Activated CD8-positive, alpha-beta T cell treated with anti-CD3 and anti-CD28 coated beads for 36 hours (primary cell): ENCODE measurements around the gene EDARADD. TPM values are rescaled to one million over a fixed set of nuclear protein-coding genes. Genes with fewer than 3 reads are reported as not detected.

Source experiments
- ATAC-seq: fragments of 200-7000 bp; cut with Tn5 transposase; one replicate; pipeline ENCODE4 v1.10.0; 2021; ENCODE audit warnings: mild to moderate bottlenecking, moderate library complexity
- CTCF ChIA-PET: fragments of 350-600 bp; sonication (Branson Sonifier 250); formaldehyde crosslinking; loops from one replicate; lab custom pipeline; 2021; ENCODE audit warnings: antibody characterized with exemption; lab: Charles Lee
- POLR2A ChIA-PET: fragments of 350-600 bp; sonication (Branson Sonifier 250); formaldehyde crosslinking; loops from one replicate; lab custom pipeline; 2021; ENCODE audit warnings: antibody characterized with exemption; lab: Charles Lee
- DNase-seq: peaks from one replicate; pipeline ENCODE4 v3.0.0-alpha.2; 2020
- H3K27ac Mint-ChIP-seq: one replicate; pipeline ENCODE4 v1.8.0; 2021; ENCODE audit warnings: mild to moderate bottlenecking, mixed read lengths
- H3K27me3 Mint-ChIP-seq: one replicate; pipeline ENCODE4 v1.8.0; 2021; ENCODE audit warnings: mixed read lengths
- H3K36me3 Mint-ChIP-seq: one replicate; pipeline ENCODE4 v1.8.0; 2021; ENCODE audit warnings: low read depth, mixed read lengths
- H3K4me1 Mint-ChIP-seq: one replicate; pipeline ENCODE4 v1.8.0; 2021; ENCODE audit warnings: low read depth, mixed read lengths
- H3K4me3 Mint-ChIP-seq: one replicate; pipeline ENCODE4 v1.8.0; 2021; ENCODE audit warnings: mild to moderate bottlenecking, moderate library complexity, mixed read lengths
- H3K9me3 Mint-ChIP-seq: one replicate; pipeline ENCODE4 v1.8.0; 2021; ENCODE audit warnings: mixed read lengths
- intact Hi-C: fragments of 100-400 bp; cut with micrococcal nuclease; formaldehyde crosslinking; loops from one replicate; pipeline ENCODE4 v1.10.0; 2022
- total RNA-seq, 2 experiments: library from RNA; stranded (reverse); gene quantifications; one replicate each; pipeline ENCODE4 v1.2.3, GENCODE V29; 2021
- TF ChIP-seq, protein P1 (sequence below): fragments of 200-600 bp; IDR thresholded peaks from one replicate; pipeline ENCODE4 v1.8.0; 2022; ENCODE audit warnings: antibody characterized with exemption, mild to moderate bottlenecking

The EDARADD gene
- total RNA-seq, 2 experiments from 2014 or later, result 1.7 to 3.0 TPM

DNA sequence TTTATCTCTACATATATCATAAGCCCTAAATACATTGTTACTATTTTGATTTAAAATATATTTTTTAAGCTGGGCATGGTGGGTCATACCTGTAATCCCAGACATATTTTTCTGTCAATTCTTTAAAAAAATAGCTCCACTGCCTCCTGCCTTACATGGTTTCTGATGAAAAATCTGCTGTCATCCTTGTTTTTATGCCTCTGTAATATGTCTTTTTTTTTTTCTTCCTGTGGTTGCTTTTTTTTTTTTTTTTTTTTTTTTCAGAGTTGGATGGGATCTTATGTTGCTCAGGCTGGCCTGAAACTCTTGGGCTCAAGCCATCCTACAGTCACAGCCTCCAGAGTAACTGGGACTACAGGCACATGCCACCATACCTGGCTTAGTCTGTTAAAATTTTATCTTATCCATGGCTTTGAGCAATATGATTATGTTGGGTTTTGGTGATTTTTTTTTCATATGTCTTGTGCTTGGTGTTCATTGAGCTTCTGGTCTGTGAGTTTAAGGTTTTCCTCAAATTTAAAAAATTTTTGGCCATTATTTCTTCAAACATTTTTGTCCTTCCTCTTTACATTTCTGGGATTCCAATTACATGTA lies 12.4 kb upstream of the EDARADD start:
- DNase-seq, result no peak
- H3K4me1 Mint-ChIP-seq, result no peaks in the 10 kb centered on the region
- POLR2A ChIA-PET, result no interaction called here

DNA sequence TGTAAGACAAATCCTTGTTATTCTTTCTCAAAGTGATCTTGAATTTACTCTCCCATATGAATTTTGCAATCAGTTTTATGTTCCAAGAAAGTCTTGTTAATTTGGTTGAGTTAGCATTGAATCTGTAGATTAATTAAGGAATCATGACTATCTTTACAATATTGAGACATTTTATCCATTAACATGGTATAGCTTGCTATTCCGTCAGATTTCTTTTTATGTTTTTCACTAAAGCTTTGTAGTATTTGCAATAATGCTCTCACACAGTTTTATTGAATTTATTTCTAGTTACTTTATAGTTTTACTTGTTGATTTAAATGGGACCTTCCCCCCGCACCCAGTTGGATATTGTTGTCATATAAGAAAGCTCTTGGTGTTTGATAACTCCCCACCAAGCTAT lies 5.8 kb upstream of the EDARADD start:
- TF ChIP-seq, protein P1, sequence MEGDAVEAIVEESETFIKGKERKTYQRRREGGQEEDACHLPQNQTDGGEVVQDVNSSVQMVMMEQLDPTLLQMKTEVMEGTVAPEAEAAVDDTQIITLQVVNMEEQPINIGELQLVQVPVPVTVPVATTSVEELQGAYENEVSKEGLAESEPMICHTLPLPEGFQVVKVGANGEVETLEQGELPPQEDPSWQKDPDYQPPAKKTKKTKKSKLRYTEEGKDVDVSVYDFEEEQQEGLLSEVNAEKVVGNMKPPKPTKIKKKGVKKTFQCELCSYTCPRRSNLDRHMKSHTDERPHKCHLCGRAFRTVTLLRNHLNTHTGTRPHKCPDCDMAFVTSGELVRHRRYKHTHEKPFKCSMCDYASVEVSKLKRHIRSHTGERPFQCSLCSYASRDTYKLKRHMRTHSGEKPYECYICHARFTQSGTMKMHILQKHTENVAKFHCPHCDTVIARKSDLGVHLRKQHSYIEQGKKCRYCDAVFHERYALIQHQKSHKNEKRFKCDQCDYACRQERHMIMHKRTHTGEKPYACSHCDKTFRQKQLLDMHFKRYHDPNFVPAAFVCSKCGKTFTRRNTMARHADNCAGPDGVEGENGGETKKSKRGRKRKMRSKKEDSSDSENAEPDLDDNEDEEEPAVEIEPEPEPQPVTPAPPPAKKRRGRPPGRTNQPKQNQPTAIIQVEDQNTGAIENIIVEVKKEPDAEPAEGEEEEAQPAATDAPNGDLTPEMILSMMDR, result no peak
- ChIA-PET CTCF (no interaction called here), POLR2A (no interaction called here)
- Mint-ChIP-seq H3K27me3 (peaks cover 20% of the 10 kb centered on the region), H3K36me3 (no peaks in the 10 kb centered on the region), H3K9me3 (no peaks in the 10 kb centered on the region), H3K27ac (no peak overlapping the region), H3K4me1 (peaks cover 2% of the 10 kb centered on the region), H3K4me3 (no peak overlapping the region)
- ATAC-seq, result no peak
- no peak for DNase-seq
- intact Hi-C loops, result no loop called here

More for the DNA sequence above, 12.4 kb upstream of the EDARADD start:
- no peak for ATAC-seq
- no peaks in the 10 kb centered on the region for H3K36me3 Mint-ChIP-seq
- H3K4me3 Mint-ChIP-seq, result no peak overlapping the region
- CTCF ChIA-PET, result no interaction called here
- intact Hi-C loops, result no loop called here
- TF ChIP-seq, protein P1, result no peak
- H3K27ac Mint-ChIP-seq, result no peak overlapping the region
- H3K9me3 Mint-ChIP-seq, result peaks cover 11% of the 10 kb centered on the region
- peaks cover 4% of the 10 kb centered on the region for H3K27me3 Mint-ChIP-seq

DNA sequence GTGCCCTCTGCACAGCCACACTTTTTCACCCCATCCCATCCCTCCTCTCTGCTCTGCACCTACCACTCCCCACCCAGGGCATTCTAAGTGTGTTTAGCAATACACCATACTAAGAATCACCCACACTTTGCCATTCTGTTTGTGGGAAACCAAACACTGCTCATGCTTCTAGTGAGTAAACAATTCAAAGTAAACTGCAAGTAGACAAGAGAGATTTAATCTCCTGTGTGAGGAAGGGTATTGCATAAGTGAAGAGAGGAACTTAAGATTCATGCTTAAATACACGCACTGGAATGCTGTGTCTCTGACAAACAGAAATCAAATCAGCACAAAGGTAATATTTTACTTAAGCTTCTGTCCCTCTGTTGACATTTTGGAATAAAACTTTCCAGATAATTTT lies 4.8 kb upstream of the EDARADD start:
- CTCF ChIA-PET, result no interaction called here
- intact Hi-C loops, result no loop called here
- TF ChIP-seq, protein P1, result no peak
- Mint-ChIP-seq H3K27ac (no peak overlapping the region), H3K4me1 (peaks cover 9% of the 10 kb centered on the region), H3K27me3 (peaks cover 28% of the 10 kb centered on the region), H3K4me3 (no peak overlapping the region), H3K9me3 (no peaks in the 10 kb centered on the region), H3K36me3 (no peaks in the 10 kb centered on the region)
- ATAC-seq (no peak), DNase-seq (no peak)
- POLR2A ChIA-PET, result no interaction called here

DNA sequence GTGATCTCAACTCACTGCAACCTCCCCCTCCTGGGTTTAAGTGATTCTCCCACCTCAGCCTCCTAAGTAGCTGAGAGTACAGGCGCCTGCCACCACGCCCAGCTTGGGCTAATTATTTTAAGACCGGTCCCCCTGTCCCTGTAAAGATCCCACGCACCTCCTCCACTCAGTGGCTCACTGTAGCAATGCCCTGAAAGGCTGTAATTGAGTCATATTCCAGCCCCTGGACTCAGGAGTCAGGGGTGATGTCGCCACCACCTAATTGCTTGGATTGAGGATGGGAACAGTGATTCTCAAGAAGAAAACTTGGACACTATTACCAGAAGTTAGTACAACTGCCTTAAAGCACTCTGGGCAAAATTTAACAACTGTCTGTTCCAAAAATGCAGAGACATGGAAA lies 3.1 kb upstream of the EDARADD start:
- H3K27me3 Mint-ChIP-seq, result peaks cover 35% of the 10 kb centered on the region

DNA sequence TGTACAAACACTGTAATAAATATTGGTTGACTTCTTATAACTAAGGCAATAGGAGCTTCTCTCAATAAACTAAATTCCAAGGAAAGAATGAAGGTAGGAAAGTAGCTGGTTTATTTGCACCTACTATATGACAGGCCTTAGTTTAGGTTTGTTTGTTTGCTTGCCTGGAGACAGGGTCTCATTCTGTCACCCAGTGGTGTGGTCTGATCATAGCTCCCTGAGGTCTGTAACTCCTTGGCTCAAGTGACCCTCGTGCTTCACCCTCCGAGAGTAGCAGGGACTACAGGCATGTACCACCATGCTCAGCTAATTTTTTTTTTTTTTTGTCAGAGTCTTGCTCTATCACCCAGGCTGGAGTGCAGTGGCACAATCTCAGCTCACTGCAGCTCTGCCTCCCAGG lies 1.9 kb upstream of the EDARADD start:
- DNase-seq, result no peak
- CTCF ChIA-PET, result interaction anchor here (0.8 kb wide), 1 partner anchor 288 kb away, joined by 4 read pairs; no protein-coding TSS in a partner anchor
- Mint-ChIP-seq H3K4me3 (no peak overlapping the region), H3K36me3 (no peaks in the 10 kb centered on the region), H3K27me3 (peaks cover 40% of the 10 kb centered on the region), H3K9me3 (no peaks in the 10 kb centered on the region), H3K27ac (no peak overlapping the region), H3K4me1 (peaks cover 25% of the 10 kb centered on the region)
- ATAC-seq, result no peak
- POLR2A ChIA-PET, result no interaction called here
- TF ChIP-seq, protein P1, result no peak
- intact Hi-C loops, result no loop called here

More for the DNA sequence above, 3.1 kb upstream of the EDARADD start:
- no peak overlapping the region for H3K27ac Mint-ChIP-seq
- H3K9me3 Mint-ChIP-seq, result no peaks in the 10 kb centered on the region
- ChIA-PET CTCF (no interaction called here), POLR2A (no interaction called here)
- ATAC-seq, result no peak
- no peaks in the 10 kb centered on the region for H3K36me3 Mint-ChIP-seq
- TF ChIP-seq, protein P1, result no peak
- DNase-seq, result no peak
- H3K4me1 Mint-ChIP-seq, result peaks cover 15% of the 10 kb centered on the region
- intact Hi-C loops, result no loop called here
- no peak overlapping the region for H3K4me3 Mint-ChIP-seq
